GM12878 (cell line): Measurements from ENCODE around the gene TNFRSF1A. TPM values are rescaled to one million over a fixed set of nuclear protein-coding genes. Genes with fewer than 3 reads are reported as not detected.

Experiments
- ATAC-seq: fragments of 200-7000 bp; cut with Tn5 transposase; 3 replicates; pipeline ENCODE4 v1.9.1; 2020; ENCODE audit warnings: mild to moderate bottlenecking, moderate library complexity
- BruUV-seq: library from RNA; stranded (reverse); fragments of 400-500 nt; replicated peaks from 2 replicates; lab custom pipeline; 2021; lab: Mats Ljungman, UMichigan
- CTCF ChIA-PET: fragments of 300-600 bp; sonication (Branson Sonifier 250); formaldehyde crosslinking; extraction: SDS; loops from one replicate; lab custom pipeline; 2021; ENCODE audit warnings: inconsistent platforms; lab: Yijun Ruan, JAX
- POLR2A ChIA-PET: fragments of 350-600 bp; formaldehyde crosslinking; extraction: SDS; loops from one replicate; lab custom pipeline; 2021; ENCODE audit warnings: inconsistent platforms; lab: Charles Lee
- RAD21 ChIA-PET: fragments of 300-600 bp; sonication (Branson Sonifier 250); formaldehyde crosslinking; loops from one replicate; lab custom pipeline; 2023; ENCODE audit warnings: antibody characterized with exemption; ENCODE audit not compliant: unreplicated experiment; lab: Charles Lee
- SMC1A ChIA-PET: fragments of 300-600 bp; sonication (Branson Sonifier 250); formaldehyde crosslinking; loops from one replicate; lab custom pipeline; 2023; ENCODE audit not compliant: unreplicated experiment, uncharacterized antibody; lab: Charles Lee
- DNase-seq: peaks from one replicate; pipeline ENCODE4 v3.0.0-alpha.2; 2011; ENCODE audit warnings: low read depth, low spot score
- FAIRE-seq: peaks from 3 replicates; lab custom pipeline; 2011; peaks lifted over from hg19 to GRCh38; lab: Jason Lieb, UNC
- H2AFZ ChIP-seq: 2 replicates; pipeline ENCODE4 v1.6.0; 2011; ENCODE audit warnings: low read depth, low read length, control low read depth; ENCODE audit not compliant: control insufficient read depth
- H3K27ac ChIP-seq: 2 replicates; pipeline ENCODE4 v1.5.1; 2011; ENCODE audit warnings: control low read depth; ENCODE audit not compliant: control insufficient read depth, insufficient read depth
- H3K27me3 ChIP-seq, 2 experiments: replicated peaks in 1 of 2; 2 replicates each; pipeline versions ENCODE4 v1.6.0 to v1.6.1; 2011; ENCODE audit warnings: low read length in 1 of 2; ENCODE audit not compliant: control insufficient read depth in 2 of 2, insufficient read depth in 2 of 2
- H3K36me3 ChIP-seq, 2 experiments: 2 replicates each; pipeline ENCODE4 v1.5.1; 2011; ENCODE audit warnings: low read length in 1 of 2; ENCODE audit not compliant: control insufficient read depth in 2 of 2, insufficient read depth in 2 of 2
- H3K4me1 ChIP-seq: 2 replicates; pipeline ENCODE4 v1.6.1; 2011; ENCODE audit warnings: mild to moderate bottlenecking, low read length, moderate library complexity, mixed read lengths; ENCODE audit not compliant: control insufficient read depth, insufficient read depth
- H3K4me2 ChIP-seq: 2 replicates; pipeline ENCODE4 v1.6.0; 2011; ENCODE audit warnings: control low read depth; ENCODE audit not compliant: control insufficient read depth, insufficient read depth
- H3K4me3 ChIP-seq: fragments of 200-600 bp; sonication (generic); 2 replicates; pipeline ENCODE4 v1.5.1; 2016
- H3K79me2 ChIP-seq: 2 replicates; pipeline ENCODE4 v1.6.0; 2011; ENCODE audit warnings: low read length; ENCODE audit not compliant: control insufficient read depth, insufficient read depth
- H3K9ac ChIP-seq: 2 replicates; pipeline ENCODE4 v1.8.0; 2011; ENCODE audit warnings: low read length, control low read depth, mixed read lengths; ENCODE audit not compliant: control insufficient read depth, insufficient read depth
- H3K9me3 ChIP-seq: replicated peaks from 3 replicates; pipeline ENCODE4 v1.5.1; 2011; ENCODE audit warnings: mild to moderate bottlenecking, low read length; ENCODE audit not compliant: control insufficient read depth, insufficient read depth
- H4K20me1 ChIP-seq: 2 replicates; pipeline ENCODE4 v1.6.0; 2011; ENCODE audit not compliant: control insufficient read depth, insufficient read depth
- BHLHE40 ChIP-seq, 2 experiments: fragments of 450-650 bp in 1 of 2; IDR thresholded peaks; 2 replicates each; pipeline ENCODE4 v1.6.1; 2011 to 2017; ENCODE audit warnings: low read depth in 2 of 2, borderline replicate concordance in 1 of 2, improper control_type of control experiment in 1 of 2, low read length in 1 of 2, mild to moderate bottlenecking in 1 of 2
- BRCA1 ChIP-seq: IDR thresholded peaks from 2 replicates; pipeline ENCODE4 v1.6.1; 2011; ENCODE audit warnings: low read depth, low read length, improper control_type of control experiment
- CEBPB ChIP-seq, 2 experiments: fragments of 150-350 bp in 1 of 2; IDR thresholded peaks; 2 replicates each; pipeline ENCODE4 v1.6.1; 2012 to 2014; ENCODE audit warnings: low read depth in 2 of 2, low read length in 2 of 2, borderline replicate concordance in 1 of 2, inconsistent platforms in 1 of 2
- CHD1 ChIP-seq: IDR thresholded peaks from 2 replicates; pipeline ENCODE4 v1.6.1; 2012; ENCODE audit warnings: low read depth, low read length, improper control_type of control experiment
- CHD2 ChIP-seq: IDR thresholded peaks from 2 replicates; pipeline ENCODE4 v1.6.1; 2011; ENCODE audit warnings: low read depth, low read length, improper control_type of control experiment, borderline replicate concordance
- CREB1 ChIP-seq: IDR thresholded peaks from 2 replicates; pipeline ENCODE4 v1.6.1; 2012; ENCODE audit warnings: low read depth, mild to moderate bottlenecking, inconsistent platforms
- DPF2 ChIP-seq: fragments of 450-650 bp; IDR thresholded peaks from 2 replicates; pipeline ENCODE4 v1.6.1; 2017; ENCODE audit warnings: mild to moderate bottlenecking
- FOXM1 ChIP-seq: IDR thresholded peaks from 2 replicates; pipeline ENCODE4 v1.6.1; 2012; ENCODE audit warnings: low read depth, mild to moderate bottlenecking, inconsistent platforms, low read length, moderate library complexity
- GATAD2B ChIP-seq: fragments of 450-650 bp; conservative IDR thresholded peaks from 2 replicates; pipeline ENCODE4 v1.6.1; 2017; ENCODE audit warnings: low read depth, mild to moderate bottlenecking, moderate library complexity
- JUND ChIP-seq: IDR thresholded peaks from 2 replicates; pipeline ENCODE4 v1.6.1; 2012; ENCODE audit warnings: low read depth, mild to moderate bottlenecking, low read length, improper control_type of control experiment, moderate library complexity
- KLF5 ChIP-seq: fragments of 450-650 bp; IDR thresholded peaks from 2 replicates; pipeline ENCODE4 v1.6.1; 2014; ENCODE audit warnings: mild to moderate bottlenecking; ENCODE audit not compliant: partially characterized antibody
- MEF2A ChIP-seq: IDR thresholded peaks from 2 replicates; pipeline ENCODE4 v1.6.1; 2011; ENCODE audit warnings: low read depth, mild to moderate bottlenecking, low read length, moderate library complexity; ENCODE audit not compliant: insufficient read depth
- NKRF ChIP-seq: fragments of 450-650 bp; conservative IDR thresholded peaks from 2 replicates; pipeline ENCODE4 v1.6.1; 2017; ENCODE audit warnings: mild to moderate bottlenecking, moderate library complexity
- NR2C2 ChIP-seq: IDR thresholded peaks from 2 replicates; pipeline ENCODE4 v1.6.1; 2011; ENCODE audit warnings: borderline replicate concordance, low read depth; ENCODE audit not compliant: control insufficient read depth, insufficient read length
- PAX8 ChIP-seq: fragments of 450-650 bp; IDR thresholded peaks from 2 replicates; pipeline ENCODE4 v1.6.1; 2017; ENCODE audit warnings: mild to moderate bottlenecking, moderate library complexity
- SP1 ChIP-seq: IDR thresholded peaks from one replicate; pipeline ENCODE4 v1.6.1; 2011; ENCODE audit warnings: low read depth, low read length
- SPI1 ChIP-seq: IDR thresholded peaks from 2 replicates; pipeline ENCODE4 v1.6.1; 2011; ENCODE audit warnings: low read depth, mild to moderate bottlenecking, low read length, moderate library complexity, borderline replicate concordance; ENCODE audit not compliant: insufficient read depth
- SUZ12 ChIP-seq: fragments of 200-600 bp; sonication (generic); IDR thresholded peaks from one replicate; pipeline ENCODE4 v1.6.1; 2018; ENCODE audit warnings: antibody characterized with exemption, mild to moderate bottlenecking; ENCODE audit not compliant: unreplicated experiment
- TCF12 ChIP-seq: IDR thresholded peaks from 2 replicates; pipeline ENCODE4 v1.6.1; 2011; ENCODE audit warnings: low read depth, mild to moderate bottlenecking, low read length
- TCF3 ChIP-seq: IDR thresholded peaks from 2 replicates; pipeline ENCODE4 v1.6.1; 2012; ENCODE audit warnings: low read depth, mild to moderate bottlenecking, low read length, borderline replicate concordance; ENCODE audit not compliant: insufficient read depth
- WGBS: methylation state at CpG from one replicate; pipeline ENCODE4 v1.1.6; 2016; ENCODE audit warnings: low lambda C conversion rate; ENCODE audit not compliant: insufficient replicate concordance, insufficient coverage; ENCODE audit errors: missing lambda C conversion rate; 5-methylcytosine and 5-hydroxymethylcytosine counted together
- in situ Hi-C: fragments of 300-500 bp; cut with MboI; formaldehyde crosslinking; loops from 9 replicates; pipeline ENCODE4 v1.14.3; 2018; ENCODE audit warnings: mixed read lengths
- intact Hi-C: fragments of 100-400 bp; cut with micrococcal nuclease; formaldehyde crosslinking; loops from one replicate; pipeline ENCODE4 v1.14.2; 2022; ENCODE audit not compliant: unreplicated experiment
- polyA plus RNA-seq, 11 experiments: library from polyadenylated mRNA; depleted of rRNA in 4 of 11; unstranded in 6 of 11; stranded (reverse) in 5 of 11; fragments of >200 nt; fragmentation: Nextera tagmentation in 4 of 11; fragmentation: Illumina TruSeq in 1 of 11; extraction: Ambion mirVana in 4 of 11; extraction: Trizol in 1 of 11; gene quantifications; 1 replicate in 1 of 11; 2 replicates in 10 of 11; pipeline versions ENCODE4 v1.2.1 to v1.2.3, GENCODE V29; 2011 to 2016; ENCODE audit warnings: inconsistent platforms in 2 of 11, missing spikeins in 2 of 11, low read depth in 1 of 11
- total RNA-seq, 4 experiments: library from RNA; depleted of rRNA in 3 of 4; stranded (reverse); fragments of >200 nt in 3 of 4; fragmentation: Illumina TruSeq in 1 of 4; extraction: Trizol in 1 of 4; gene quantifications; 2 replicates each; pipeline versions ENCODE4 v1.2.1 to v1.2.3, GENCODE V29; 2013 to 2021
- TF ChIP-seq, protein P1 (sequence below): fragments of 450-650 bp; IDR thresholded peaks from 2 replicates; pipeline ENCODE4 v1.6.1; 2016; ENCODE audit warnings: mild to moderate bottlenecking

Gene TNFRSF1A
- total and polyA plus RNA-seq, 10 of the 15 experiments (the other 5 are each of a cell fraction or from before 2014, with no cell fraction given), result 0.24 to 16.5 (median 13.0) TPM

- TF ChIP-seq CEBPB (IDR thresholded peaks at IDR 0.05; ENCODE audit: borderline replicate concordance in 1 of 2, low read depth in 2 of 2, low read length in 2 of 2) (no peak), NKRF (no peak), SPI1 (no peak; the same call in 1 of the 2 replicates), GATAD2B (no peak)
Observed at GRCh38 chr12:6378709-6379472, 37.0 kb upstream of the TNFRSF1A start (continued).

- BruUV-seq, result no TSS peak
- Histone ChIP-seq H3K9ac (no peak overlapping the region), H3K79me2 (no peaks in the 10 kb centered on the region), H4K20me1 (no peaks in the 10 kb centered on the region), H3K4me3 (no peak overlapping the region), H3K4me2 (no peak overlapping the region), H3K9me3 (no peaks in the 10 kb centered on the region), H3K27ac (no peak overlapping the region), H3K27me3 (peaks cover 2 to 5% of the 10 kb centered on the region in 2 experiments; a peak in 3 of 4 replicates), H3K36me3 (no peaks in the 10 kb centered on the region), H2AFZ (no peak overlapping the region), H3K4me1 (no peaks in the 10 kb centered on the region)
- DNase-seq, result no peak
- ChIA-PET CTCF (no interaction called here), RAD21 (no interaction called here), POLR2A (interaction anchor here (0.7 kb wide), 1 partner anchor 10 kb away, joined by 3 read pairs; no protein-coding TSS in a partner anchor), SMC1A (no interaction called here)
- in situ Hi-C loops, result no loop called here
- intact Hi-C loops, result no loop called here
- ATAC-seq, result no peak
- TF ChIP-seq SUZ12 (no peak), CREB1 (no peak), TCF3 (no peak), BHLHE40 (IDR thresholded peaks at IDR 0.05; ENCODE audit: borderline replicate concordance in 1 of 2, low read depth in 2 of 2, low read length in 1 of 2) (no peak), KLF5 (no peak), FOXM1 (no peak), TCF12 (no peak), BRCA1 (no peak), SP1 (no peak), PAX8 (no peak), NR2C2 (no peak), JUND (no peak), DPF2 (no peak), CHD1 (no peak), CHD2 (no peak), MEF2A (no peak)
- TF ChIP-seq, protein P1, sequence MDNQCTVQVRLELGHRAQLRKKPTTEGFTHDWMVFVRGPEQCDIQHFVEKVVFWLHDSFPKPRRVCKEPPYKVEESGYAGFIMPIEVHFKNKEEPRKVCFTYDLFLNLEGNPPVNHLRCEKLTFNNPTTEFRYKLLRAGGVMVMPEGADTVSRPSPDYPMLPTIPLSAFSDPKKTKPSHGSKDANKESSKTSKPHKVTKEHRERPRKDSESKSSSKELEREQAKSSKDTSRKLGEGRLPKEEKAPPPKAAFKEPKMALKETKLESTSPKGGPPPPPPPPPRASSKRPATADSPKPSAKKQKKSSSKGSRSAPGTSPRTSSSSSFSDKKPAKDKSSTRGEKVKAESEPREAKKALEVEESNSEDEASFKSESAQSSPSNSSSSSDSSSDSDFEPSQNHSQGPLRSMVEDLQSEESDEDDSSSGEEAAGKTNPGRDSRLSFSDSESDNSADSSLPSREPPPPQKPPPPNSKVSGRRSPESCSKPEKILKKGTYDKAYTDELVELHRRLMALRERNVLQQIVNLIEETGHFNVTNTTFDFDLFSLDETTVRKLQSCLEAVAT, result no peak
- 49% methylated on average over 4 of the region's 4 CpGs for WGBS
- FAIRE-seq, result no peak
Observed at GRCh38 chr12:6377667-6377994, 35.8 kb upstream of the TNFRSF1A start.
